G401 (cell line): ENCODE data around the gene GJD2. TPM values are rescaled to one million over a fixed set of nuclear protein-coding genes. Genes with fewer than 3 reads are reported as not detected.

Experiments
- DNase-seq: peaks from one replicate; pipeline ENCODE4 v3.0.0-alpha.2; 2015; ENCODE audit warnings: low spot score
- in situ Hi-C: cut with HindIII; loops from 2 replicates; pipeline ENCODE4 v1.10.0; 2016; ENCODE audit warnings: low sequenced_read_pairs, mixed read lengths
- total RNA-seq: library from RNA; depleted of rRNA; stranded (reverse); fragments of >200 nt; shearing (Covaris generic); gene quantifications from 2 replicates; pipeline ENCODE4 v1.2.3, GENCODE V29; 2014; rRNA removed

The GJD2 gene
- total RNA-seq, result 9.6 and 17.1 TPM in 2 replicates

GRCh38 chr15:34754674-34755418 lies at the start of gene GJD2:
TSS of gene GJD2 (minus strand) at chr15:34754998. CDS start at chr15:34754488, 510 bp downstream.
- peak; percentile 16 for DNase-seq
- in situ Hi-C loops, result no loop called here

- no peak for DNase-seq
- in situ Hi-C loops, result no loop called here
These were observed 49.3 kb upstream of the GJD2 start for GRCh38 chr15:34804113-34804512.

- in situ Hi-C loops, result no loop called here
These were observed 48.3 kb upstream of the GJD2 start for GRCh38 chr15:34802803-34803750.

GRCh38 chr15:34802371-34802770 lies 47.6 kb upstream of the GJD2 start:
- no peak for DNase-seq
- in situ Hi-C loops, result no loop called here

More at GRCh38 chr15:34802803-34803750, 48.3 kb upstream of the GJD2 start:
- DNase-seq, result no peak

DNA sequence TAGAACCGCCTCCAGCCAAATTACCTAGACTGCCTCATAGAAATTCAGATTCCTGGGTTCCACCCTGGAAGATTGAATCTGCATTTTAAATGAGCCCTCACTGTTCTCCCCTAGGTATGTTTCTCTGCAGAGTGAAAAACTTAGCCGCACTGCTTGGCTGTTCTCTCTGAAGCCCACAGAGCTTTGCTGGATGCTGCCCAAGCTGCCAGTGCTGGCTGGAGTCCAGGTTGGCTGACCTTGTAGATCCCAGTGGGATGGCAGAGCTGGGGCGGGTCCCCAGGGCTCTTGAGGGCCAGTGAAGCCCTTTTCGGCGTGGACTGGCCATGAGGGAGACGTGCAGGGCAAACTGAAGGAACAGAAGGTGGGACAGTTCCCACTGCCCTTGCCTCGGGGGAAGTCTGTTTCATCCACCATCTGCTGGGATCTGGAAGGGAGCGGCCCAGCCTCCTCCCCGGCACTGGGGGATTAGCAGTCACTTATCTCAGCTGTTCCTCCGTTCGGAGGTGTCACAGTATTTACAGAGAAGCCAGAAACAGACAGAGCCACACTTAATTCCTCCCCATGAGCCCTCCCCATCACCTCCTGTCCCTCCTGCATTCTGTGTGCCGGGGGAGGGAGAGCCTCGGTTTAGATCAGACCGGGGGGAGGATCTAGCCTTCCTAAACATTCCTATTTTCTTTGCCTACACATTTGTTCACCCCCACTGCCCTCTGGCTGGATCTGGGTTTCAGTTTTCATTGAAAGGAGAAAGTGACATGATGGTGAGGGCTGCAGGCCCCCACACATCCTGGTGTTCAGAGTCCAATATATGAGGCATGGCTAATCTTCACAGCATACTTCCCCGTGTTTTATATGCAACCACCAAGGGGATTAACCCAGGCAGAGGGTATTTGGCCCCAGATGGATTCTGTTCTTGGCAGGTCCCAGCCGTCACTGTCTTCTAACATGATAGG lies 44.6 kb upstream of the GJD2 start:
- in situ Hi-C loops, result no loop called here
- DNase-seq, result peak; percentile 90

DNA sequence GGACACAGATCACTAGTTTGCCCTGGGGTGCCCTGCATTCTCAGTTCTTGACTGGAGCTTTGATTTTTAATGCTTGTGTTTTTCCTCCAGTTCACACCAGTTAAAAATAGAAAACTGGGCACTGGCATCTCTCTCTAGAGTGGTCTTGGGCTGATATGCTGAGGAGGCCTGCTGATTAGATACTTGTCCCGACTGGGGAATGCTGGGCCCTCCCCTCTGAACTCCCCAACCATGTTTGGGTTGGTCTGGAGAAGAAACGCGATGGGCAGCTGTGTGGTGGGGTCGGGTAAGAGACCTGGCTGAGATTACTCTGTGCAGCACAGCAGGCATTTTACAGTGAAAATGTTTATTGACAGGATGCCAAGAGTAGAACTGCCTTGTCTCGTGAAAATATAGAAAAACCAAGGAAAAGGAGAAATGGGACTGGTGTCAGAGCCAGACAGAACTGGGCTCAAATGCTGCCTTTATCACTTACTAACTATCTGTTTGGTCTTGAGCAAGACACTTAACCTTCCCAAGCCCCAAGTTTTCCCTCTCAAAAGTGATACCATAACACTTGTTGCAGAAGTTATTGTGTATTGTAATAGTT lies 42.1 kb upstream of the GJD2 start:
- in situ Hi-C loops, result no loop called here
- peak; percentile 8 for DNase-seq

DNA sequence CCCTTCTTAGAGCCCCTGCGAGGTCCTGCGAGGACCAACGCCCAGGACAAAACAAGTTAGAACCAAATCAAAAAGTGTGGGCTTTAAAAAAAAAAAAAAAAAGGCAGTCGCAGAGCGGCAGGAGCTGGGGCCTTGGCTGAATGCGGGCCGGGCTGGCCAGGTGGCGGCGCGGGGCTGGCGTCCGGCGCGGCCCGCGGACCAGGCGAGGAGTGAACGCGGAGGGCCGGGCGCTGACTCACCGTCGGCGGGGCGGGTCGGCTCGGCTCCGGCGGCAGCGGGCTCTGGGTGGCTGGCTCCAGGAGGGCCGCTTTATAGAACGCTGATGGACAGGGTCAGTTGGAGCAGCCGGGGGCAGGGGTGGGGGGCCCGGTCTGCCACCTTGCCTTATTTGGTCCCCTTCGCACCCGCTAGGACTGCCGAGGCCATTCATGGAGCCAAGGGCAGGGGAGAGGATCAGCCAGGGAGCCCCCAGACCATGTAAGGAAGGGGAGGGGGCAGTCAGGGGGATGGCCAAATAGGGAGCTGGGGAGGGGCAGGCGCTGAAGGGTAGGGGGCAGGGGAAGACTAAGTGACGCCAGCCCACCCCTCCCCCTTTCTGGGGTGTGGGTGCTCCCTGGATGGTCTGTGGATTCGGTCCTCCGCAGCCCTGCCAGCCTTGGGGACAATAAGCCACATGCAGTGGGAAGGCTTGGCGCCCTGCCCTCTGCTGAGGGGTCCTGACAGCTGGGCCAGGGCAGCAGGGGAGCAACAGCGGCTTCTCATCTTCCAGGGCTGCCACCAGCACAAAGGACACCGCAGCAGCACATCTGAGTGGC lies 40.7 kb upstream of the GJD2 start, which contains the start of gene ACTC1:
Gene ACTC1, minus strand, starts transcription at position 283 of the 815 bp plus-strand sequence. CDS start 741 bp downstream, outside the sequence.
- peak; percentile 22 for DNase-seq
- in situ Hi-C loops, result no loop called here

- in situ Hi-C loops, result no loop called here
- no peak for DNase-seq
These were observed 39.9 kb upstream of the GJD2 start for GRCh38 chr15:34794590-34795206.

- in situ Hi-C loops, result no loop called here
These were observed 39.1 kb upstream of the GJD2 start for GRCh38 chr15:34793901-34794300.

DNA sequence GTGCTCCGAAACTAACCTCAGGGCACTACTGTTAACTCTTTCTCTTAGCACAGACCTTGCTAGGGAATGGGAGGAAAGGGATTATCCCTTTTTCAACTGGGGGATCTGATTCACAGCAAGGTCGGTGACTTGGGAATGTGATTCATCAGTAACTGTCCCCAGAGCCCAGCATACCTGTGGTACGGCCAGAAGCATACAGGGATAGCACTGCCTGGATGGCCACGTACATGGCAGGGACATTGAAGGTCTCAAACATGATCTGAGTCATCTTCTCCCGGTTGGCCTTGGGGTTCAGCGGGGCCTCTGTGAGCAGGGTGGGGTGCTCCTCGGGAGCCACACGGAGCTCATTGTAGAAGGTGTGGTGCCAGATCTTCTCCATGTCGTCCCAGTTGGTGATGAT lies 38.3 kb upstream of the GJD2 start:
- DNase-seq, result no peak
- in situ Hi-C loops, result no loop called here

More at GRCh38 chr15:34793901-34794300, 39.1 kb upstream of the GJD2 start:
- no peak for DNase-seq

GRCh38 chr15:34791701-34792100 lies 36.9 kb upstream of the GJD2 start:
- no peak for DNase-seq
- in situ Hi-C loops, result no loop called here

GRCh38 chr15:34790121-34790520 lies 35.3 kb upstream of the GJD2 start:
- no peak for DNase-seq
- in situ Hi-C loops, result no loop called here

DNA sequence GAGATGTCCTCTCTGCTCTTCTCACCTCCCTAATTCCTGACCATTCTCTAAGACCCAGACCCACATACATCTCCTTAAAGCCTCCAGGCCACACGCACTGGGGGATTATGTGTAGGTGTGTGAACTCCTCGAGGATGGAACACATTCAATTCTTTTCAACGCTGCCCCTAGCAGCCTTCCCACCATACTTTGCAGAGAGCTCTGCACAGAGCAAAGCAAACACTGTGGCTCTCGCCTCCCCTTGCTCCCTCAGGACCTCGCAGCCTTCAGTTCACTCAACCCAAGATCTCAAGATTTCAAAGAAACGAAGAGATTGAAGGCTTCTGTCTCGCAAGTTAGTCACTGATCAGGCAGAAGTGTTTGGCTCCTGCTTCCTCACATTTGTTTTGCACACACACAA lies 34.5 kb upstream of the GJD2 start:
- in situ Hi-C loops, result no loop called here
- no peak for DNase-seq

DNA sequence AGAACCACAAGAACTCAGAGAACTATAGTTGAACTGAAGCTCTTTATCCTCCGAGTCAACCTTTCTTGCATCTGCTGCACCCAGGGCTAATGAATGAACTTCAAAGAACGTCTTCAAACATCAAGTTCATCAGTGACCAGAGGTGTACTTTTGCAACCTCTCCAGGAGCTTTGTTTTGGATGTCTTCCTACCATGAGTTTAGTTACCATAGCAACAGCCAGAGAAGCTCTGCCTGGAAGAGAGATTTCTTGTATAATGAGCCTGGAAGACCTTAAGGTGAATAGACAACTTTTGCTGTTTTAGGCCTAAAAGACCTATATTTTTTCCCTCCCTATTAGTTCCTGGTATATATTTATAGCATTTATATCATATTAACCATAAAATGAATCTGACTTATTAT lies 31.4 kb upstream of the GJD2 start:
- no peak for DNase-seq
- in situ Hi-C loops, result no loop called here

- no peak for DNase-seq
- in situ Hi-C loops, result no loop called here
These were observed 29.2 kb upstream of the GJD2 start for GRCh38 chr15:34783991-34784390.

DNA sequence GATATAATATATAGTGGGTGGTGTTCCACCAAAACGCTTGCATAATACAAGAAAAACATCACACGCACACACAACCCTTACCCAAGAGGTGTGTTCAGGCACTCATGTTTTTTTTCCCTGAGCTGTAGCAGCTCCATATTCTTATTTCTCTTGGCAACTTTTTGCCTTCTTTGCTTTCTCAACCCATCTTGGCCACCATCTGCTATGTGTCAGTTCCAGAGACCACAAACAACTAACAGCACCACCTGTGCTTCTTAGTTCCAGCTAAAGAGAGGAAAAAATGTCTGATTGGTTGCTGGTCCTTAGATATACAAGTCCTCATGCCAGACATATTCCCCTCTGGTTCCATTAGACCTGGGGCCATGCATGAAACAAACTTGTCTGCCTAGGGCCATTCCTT lies 28.6 kb upstream of the GJD2 start:
- no peak for DNase-seq
- in situ Hi-C loops, result no loop called here

DNA sequence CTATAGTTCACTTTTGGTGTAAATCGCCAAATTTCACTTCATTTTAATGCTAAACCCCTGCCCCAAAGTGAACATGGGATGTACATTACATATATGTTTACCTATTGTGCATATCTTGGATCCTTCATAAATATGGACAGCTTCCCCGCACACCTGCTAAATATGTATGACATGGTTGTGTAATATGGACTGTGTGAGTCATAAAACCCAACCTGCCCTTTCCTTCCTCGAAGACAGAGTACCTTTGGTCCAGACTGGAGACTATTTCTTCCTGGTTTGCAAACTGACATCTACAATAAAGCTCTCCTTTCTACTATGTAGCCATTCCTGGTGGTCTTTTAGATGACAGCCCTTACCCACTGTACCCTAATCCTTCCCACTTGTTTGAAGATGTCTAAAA lies 28.1 kb upstream of the GJD2 start:
- no peak for DNase-seq
- in situ Hi-C loops, result no loop called here
